T-helper 1 cell treated with Interleukin-12 subunit alpha and Interleukin-12 subunit beta and Interleukin-4 antibody, amounts not matched to agents 30 μg/mL and 1 μg/mL, for 36 hours (primary cell): ENCODE results near the gene DLGAP4.
"Not testable (repeated sequence)": the region's sequence is repeated elsewhere in the genome, so short reads cannot be mapped to it uniquely, and the experiment has no call there.

Experiments
- H3K27ac Mint-ChIP-seq: one replicate; pipeline ENCODE4 v1.8.0; 2021; ENCODE audit warnings: mild to moderate bottlenecking, mixed read lengths
- H3K27me3 Mint-ChIP-seq: one replicate; pipeline ENCODE4 v1.8.0; 2021; ENCODE audit warnings: low read depth, mixed read lengths
- H3K36me3 Mint-ChIP-seq: one replicate; pipeline ENCODE4 v1.8.0; 2021; ENCODE audit warnings: low read depth, mixed read lengths
- H3K4me1 Mint-ChIP-seq: one replicate; pipeline ENCODE4 v1.8.0; 2021; ENCODE audit warnings: low read depth, mixed read lengths
- H3K4me3 Mint-ChIP-seq: one replicate; pipeline ENCODE4 v1.8.0; 2021; ENCODE audit warnings: mild to moderate bottlenecking, moderate library complexity, mixed read lengths
- H3K9me3 Mint-ChIP-seq: one replicate; pipeline ENCODE4 v1.8.0; 2021; ENCODE audit warnings: mixed read lengths

Gene DLGAP4

GRCh38 chr20:36377348-36378326 is 71.5 kb downstream of the DLGAP4 start:
- no peak overlapping the region for H3K4me3 Mint-ChIP-seq
- H3K27ac Mint-ChIP-seq: no peak overlapping the region
- H3K9me3 Mint-ChIP-seq: no peaks in the 10 kb centered on the region
- no peaks in the 10 kb centered on the region for H3K36me3 Mint-ChIP-seq
- no peaks in the 10 kb centered on the region for H3K4me1 Mint-ChIP-seq
- H3K27me3 Mint-ChIP-seq: peaks cover 5% of the 10 kb centered on the region

- Mint-ChIP-seq H3K36me3 (no peaks in the 10 kb centered on the region), H3K4me1 (no peaks in the 10 kb centered on the region), H3K27ac (no peak overlapping the region), H3K4me3 (no peak overlapping the region), H3K9me3 (no peaks in the 10 kb centered on the region), H3K27me3 (peaks cover 5% of the 10 kb centered on the region)
These were observed 72.5 kb downstream of the DLGAP4 start for GRCh38 chr20:36378686-36379085.

- H3K27ac Mint-ChIP-seq, H3K36me3 Mint-ChIP-seq, H3K4me1 Mint-ChIP-seq, H3K27me3 Mint-ChIP-seq, H3K4me3 Mint-ChIP-seq, H3K9me3 Mint-ChIP-seq: not testable (repeated sequence)
These were observed 73.8 kb downstream of the DLGAP4 start for GRCh38 chr20:36379914-36380313.

GRCh38 chr20:36384022-36384619 is 78.0 kb downstream of the DLGAP4 start:
- Mint-ChIP-seq H3K27ac (no peak overlapping the region), H3K4me3 (no peak overlapping the region), H3K9me3 (no peaks in the 10 kb centered on the region), H3K4me1 (no peaks in the 10 kb centered on the region), H3K36me3 (no peaks in the 10 kb centered on the region), H3K27me3 (no peaks in the 10 kb centered on the region)

- H3K27me3 Mint-ChIP-seq: no peaks in the 10 kb centered on the region
- H3K27ac Mint-ChIP-seq: no peak overlapping the region
- no peaks in the 10 kb centered on the region for H3K9me3 Mint-ChIP-seq
- H3K4me1 Mint-ChIP-seq: no peaks in the 10 kb centered on the region
- H3K36me3 Mint-ChIP-seq: no peaks in the 10 kb centered on the region
- no peak overlapping the region for H3K4me3 Mint-ChIP-seq
These were observed 79.4 kb downstream of the DLGAP4 start for GRCh38 chr20:36385503-36385902.

GRCh38 chr20:36386236-36386635 is 80.1 kb downstream of the DLGAP4 start:
- Mint-ChIP-seq H3K27me3 (peaks cover under 1% of the 10 kb centered on the region), H3K36me3 (no peaks in the 10 kb centered on the region), H3K9me3 (no peaks in the 10 kb centered on the region), H3K27ac (no peak overlapping the region), H3K4me3 (no peak overlapping the region), H3K4me1 (no peaks in the 10 kb centered on the region)

- no peaks in the 10 kb centered on the region for H3K4me1 Mint-ChIP-seq
- H3K36me3 Mint-ChIP-seq: no peaks in the 10 kb centered on the region
- peaks cover 6% of the 10 kb centered on the region for H3K27me3 Mint-ChIP-seq
- H3K4me3 Mint-ChIP-seq: no peak overlapping the region
- H3K27ac Mint-ChIP-seq: no peak overlapping the region
- H3K9me3 Mint-ChIP-seq: no peaks in the 10 kb centered on the region
These were observed 84.1 kb downstream of the DLGAP4 start for GRCh38 chr20:36390269-36390668.

GRCh38 chr20:36390719-36391415 is 84.7 kb downstream of the DLGAP4 start:
- H3K4me1 Mint-ChIP-seq: no peaks in the 10 kb centered on the region
- H3K9me3 Mint-ChIP-seq: no peaks in the 10 kb centered on the region
- peaks cover 6% of the 10 kb centered on the region for H3K27me3 Mint-ChIP-seq
- no peak overlapping the region for H3K4me3 Mint-ChIP-seq
- H3K36me3 Mint-ChIP-seq: no peaks in the 10 kb centered on the region
- no peak overlapping the region for H3K27ac Mint-ChIP-seq

- Mint-ChIP-seq H3K4me1 (no peaks in the 10 kb centered on the region), H3K9me3 (peaks cover 4% of the 10 kb centered on the region), H3K27me3 (peaks cover 6% of the 10 kb centered on the region), H3K27ac (no peak overlapping the region), H3K36me3 (no peaks in the 10 kb centered on the region), H3K4me3 (no peak overlapping the region)
These were observed 85.3 kb downstream of the DLGAP4 start for GRCh38 chr20:36391456-36391855.

GRCh38 chr20:36391955-36392354 is 85.8 kb downstream of the DLGAP4 start:
- Mint-ChIP-seq H3K4me3 (no peak overlapping the region), H3K4me1 (no peaks in the 10 kb centered on the region), H3K9me3 (peaks cover 6% of the 10 kb centered on the region), H3K27ac (no peak overlapping the region), H3K27me3 (peaks cover 6% of the 10 kb centered on the region), H3K36me3 (no peaks in the 10 kb centered on the region)

GRCh38 chr20:36392989-36393388 is 86.8 kb downstream of the DLGAP4 start:
- Mint-ChIP-seq H3K4me3 (no peak overlapping the region), H3K36me3 (no peaks in the 10 kb centered on the region)

GRCh38 chr20:36394340-36394965 is 88.3 kb downstream of the DLGAP4 start:
- Mint-ChIP-seq H3K27me3 (peaks cover 11% of the 10 kb centered on the region), H3K36me3 (no peaks in the 10 kb centered on the region), H3K9me3 (peaks cover 6% of the 10 kb centered on the region), H3K27ac (no peak overlapping the region), H3K4me1 (no peaks in the 10 kb centered on the region), H3K4me3 (no peak overlapping the region)

More at GRCh38 chr20:36392989-36393388, 86.8 kb downstream of the DLGAP4 start:
- Mint-ChIP-seq H3K4me1 (no peaks in the 10 kb centered on the region), H3K27ac (no peak overlapping the region), H3K9me3 (peaks cover 6% of the 10 kb centered on the region), H3K27me3 (peaks cover 7% of the 10 kb centered on the region)

- Mint-ChIP-seq H3K4me1 (no peaks in the 10 kb centered on the region), H3K27me3 (peaks cover 16% of the 10 kb centered on the region), H3K27ac (peak overlapping the region; percentile 4), H3K9me3 (peaks cover 6% of the 10 kb centered on the region), H3K4me3 (no peak overlapping the region), H3K36me3 (no peaks in the 10 kb centered on the region)
These were observed 90.2 kb downstream of the DLGAP4 start for GRCh38 chr20:36396340-36396739.

- Mint-ChIP-seq H3K4me1 (no peaks in the 10 kb centered on the region), H3K36me3 (no peaks in the 10 kb centered on the region), H3K4me3 (no peak overlapping the region), H3K9me3 (peaks cover 6% of the 10 kb centered on the region), H3K27ac (no peak overlapping the region), H3K27me3 (peaks cover 22% of the 10 kb centered on the region)
These were observed 90.9 kb downstream of the DLGAP4 start for GRCh38 chr20:36396847-36397630.
